GM21423 (cell line): ENCODE measurements around the gene VAMP4.

Experiments
- ATAC-seq: cut with Tn5 transposase; IDR thresholded peaks from one replicate; pipeline ENCODE4 v1.9.1; 2021; ENCODE audit warnings: mild to moderate bottlenecking, moderate library complexity; ENCODE audit not compliant: unreplicated experiment

VAMP4 gene, protein sequence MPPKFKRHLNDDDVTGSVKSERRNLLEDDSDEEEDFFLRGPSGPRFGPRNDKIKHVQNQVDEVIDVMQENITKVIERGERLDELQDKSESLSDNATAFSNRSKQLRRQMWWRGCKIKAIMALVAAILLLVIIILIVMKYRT

GRCh38 chr1:171741872-171742576 is at the start of gene VAMP4:
Gene VAMP4, minus strand, starts transcription at chr1:171742065. Its CDS starts 3,651 bp downstream, at chr1:171738414.
- peak; percentile 92 for ATAC-seq

DNA sequence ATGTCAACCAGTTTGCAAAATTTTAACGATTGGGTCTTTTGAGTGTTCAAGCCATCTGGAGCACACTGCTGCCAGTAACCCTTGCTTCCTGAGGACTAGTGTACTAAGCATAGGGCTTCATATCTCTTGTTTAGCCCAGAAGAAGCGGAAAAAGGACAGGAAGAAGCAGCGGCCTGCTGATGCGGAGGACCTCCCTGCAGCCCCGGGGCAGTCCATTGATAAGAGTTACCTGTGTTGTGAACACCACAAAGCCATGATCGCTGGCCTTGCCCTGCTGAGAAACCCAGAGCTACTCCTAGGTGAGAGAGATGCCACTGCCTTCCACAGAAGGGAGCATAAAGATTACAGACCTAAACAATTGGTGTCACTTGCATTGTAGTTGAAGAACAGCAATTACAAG is 48.5 kb upstream of the VAMP4 start:
- no peak for ATAC-seq

GRCh38 chr1:171788696-171789095 is 46.8 kb upstream of the VAMP4 start:
- no peak for ATAC-seq

GRCh38 chr1:171787686-171788480 is 46.0 kb upstream of the VAMP4 start:
- no peak for ATAC-seq

- no peak for ATAC-seq
Observed at GRCh38 chr1:171786534-171786933, 44.7 kb upstream of the VAMP4 start.

- ATAC-seq, result no peak
Observed at GRCh38 chr1:171785766-171786165, 43.9 kb upstream of the VAMP4 start.

GRCh38 chr1:171784784-171785183 is 42.9 kb upstream of the VAMP4 start:
- ATAC-seq, result no peak

DNA sequence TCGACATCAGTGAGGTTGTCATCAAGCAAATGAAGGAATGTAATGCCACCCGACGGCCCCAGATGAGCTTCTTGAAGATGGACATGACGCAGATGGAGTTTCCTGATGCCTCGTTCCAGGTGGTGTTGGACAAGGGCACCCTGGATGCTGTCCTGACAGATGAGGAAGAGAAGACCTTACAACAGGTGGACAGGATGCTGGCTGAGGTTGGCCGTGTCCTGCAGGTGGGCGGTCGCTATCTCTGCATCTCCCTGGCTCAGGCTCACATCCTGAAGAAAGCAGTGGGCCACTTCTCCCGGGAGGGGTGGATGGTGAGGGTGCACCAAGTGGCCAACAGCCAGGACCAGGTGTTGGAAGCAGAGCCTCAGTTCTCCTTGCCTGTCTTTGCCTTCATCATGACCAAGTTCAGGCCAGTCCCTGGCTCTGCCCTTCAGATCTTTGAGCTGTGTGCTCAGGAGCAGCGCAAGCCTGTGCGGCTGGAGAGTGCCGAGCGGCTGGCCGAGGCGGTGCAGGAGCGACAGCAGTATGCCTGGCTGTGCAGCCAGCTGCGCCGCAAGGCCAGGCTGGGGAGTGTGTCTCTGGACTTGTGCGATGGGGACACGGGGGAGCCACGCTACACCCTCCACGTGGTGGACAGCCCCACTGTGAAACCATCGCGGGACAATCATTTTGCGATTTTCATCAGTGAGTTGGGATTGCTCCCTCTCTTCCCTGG is 42.1 kb upstream of the VAMP4 start:
- no peak for ATAC-seq

GRCh38 chr1:171781176-171781875 is 39.5 kb upstream of the VAMP4 start, which contains the start of gene METTL13:
Gene METTL13, plus strand, starts transcription at chr1:171781660. Its CDS starts 308 bp downstream, at chr1:171781968.
- ATAC-seq, result peak; percentile 98

DNA sequence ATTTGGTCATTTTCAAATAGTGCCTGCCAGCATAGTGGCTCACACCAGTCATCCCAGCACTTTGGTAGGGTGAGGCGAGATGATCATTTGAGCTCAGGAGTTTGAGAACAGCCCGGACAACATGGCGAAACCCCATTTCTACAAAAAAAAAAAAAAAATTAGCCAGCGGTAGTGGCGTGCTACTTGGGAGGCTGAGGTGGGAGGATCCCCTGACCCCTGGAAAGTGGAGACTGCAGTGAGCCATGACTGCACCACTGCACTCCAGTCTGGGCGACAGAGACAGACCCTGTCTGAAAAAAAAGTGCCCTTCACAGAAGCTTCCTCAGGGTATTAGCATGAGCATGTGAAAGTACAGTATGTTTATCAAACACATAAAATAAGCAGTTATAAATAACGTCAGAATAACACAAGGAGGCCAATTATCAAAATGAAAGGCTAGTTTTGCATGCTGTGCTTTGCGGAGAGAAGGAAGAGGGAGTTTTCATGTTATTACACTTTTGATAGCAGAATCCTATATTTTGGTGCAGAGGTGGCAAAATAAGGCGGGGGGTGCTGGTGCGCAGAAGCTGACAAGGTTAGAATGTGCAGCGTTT is 38.8 kb upstream of the VAMP4 start:
- no peak for ATAC-seq

DNA sequence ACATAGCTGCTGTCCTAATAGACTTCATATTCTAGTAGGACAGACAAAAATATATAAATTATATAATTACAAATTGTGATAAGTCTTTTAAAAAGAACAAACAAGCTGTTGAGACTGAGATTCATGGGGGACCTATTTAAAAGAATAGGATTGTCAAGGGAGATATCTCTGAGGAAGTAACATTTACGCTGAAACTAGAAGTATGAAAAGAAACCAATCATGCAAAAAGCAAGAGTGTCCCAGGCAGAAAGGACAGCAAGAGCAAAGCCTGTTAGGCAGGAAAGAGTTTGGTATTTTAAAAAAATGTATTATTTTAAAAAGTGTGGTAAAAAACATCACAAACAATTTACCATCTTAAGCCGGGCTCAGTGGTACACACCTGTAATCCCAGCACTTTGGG is 30.4 kb upstream of the VAMP4 start:
- no peak for ATAC-seq

- no peak for ATAC-seq
Observed at GRCh38 chr1:171769754-171770153, 27.9 kb upstream of the VAMP4 start.

GRCh38 chr1:171769171-171769570 is 27.3 kb upstream of the VAMP4 start:
- no peak for ATAC-seq

- no peak for ATAC-seq
Observed at GRCh38 chr1:171763764-171764163, 21.9 kb upstream of the VAMP4 start.

- ATAC-seq, result no peak
Observed at GRCh38 chr1:171762143-171762563, 20.3 kb upstream of the VAMP4 start.

DNA sequence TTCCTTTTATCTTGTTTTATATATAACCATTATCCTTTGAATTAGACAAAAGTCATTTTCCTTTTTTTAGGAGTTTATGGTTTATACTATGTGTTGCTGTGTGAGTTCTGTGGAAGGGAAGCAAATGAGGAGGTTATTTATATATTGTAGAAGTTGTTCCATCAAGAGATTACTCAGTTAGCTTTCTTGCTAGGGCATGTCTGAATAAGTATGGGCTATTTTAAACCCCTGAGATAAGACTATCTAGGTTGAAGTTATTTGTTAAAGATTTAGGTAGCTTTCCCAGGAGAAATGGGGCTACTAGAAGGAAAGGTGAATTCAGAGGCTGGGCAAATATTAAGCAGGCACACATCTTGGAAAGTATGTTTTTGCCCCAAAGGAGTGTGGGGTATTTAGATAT is 16.1 kb upstream of the VAMP4 start:
- no peak for ATAC-seq

DNA sequence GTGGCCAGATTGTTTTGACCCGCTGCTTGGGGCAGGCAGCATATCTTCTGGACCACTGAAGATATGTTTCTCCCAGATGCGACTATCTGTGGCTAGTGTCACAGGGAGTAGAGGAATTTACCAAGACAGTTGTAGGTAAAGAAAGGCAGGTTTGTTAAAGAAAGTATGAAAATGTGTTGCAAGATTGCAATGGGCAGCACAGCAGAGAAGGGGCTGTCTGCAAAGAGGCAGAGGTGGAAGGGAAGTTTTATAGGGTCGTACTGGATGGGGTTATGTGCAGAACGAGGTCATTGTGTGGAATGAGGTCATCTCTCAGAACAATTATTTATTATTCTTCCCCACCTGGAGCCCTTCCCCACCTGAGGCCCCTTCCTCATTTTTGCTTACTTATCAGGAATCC is 15.0 kb upstream of the VAMP4 start:
- ATAC-seq, result no peak

GRCh38 chr1:171754971-171755370 is 13.1 kb upstream of the VAMP4 start:
- no peak for ATAC-seq

DNA sequence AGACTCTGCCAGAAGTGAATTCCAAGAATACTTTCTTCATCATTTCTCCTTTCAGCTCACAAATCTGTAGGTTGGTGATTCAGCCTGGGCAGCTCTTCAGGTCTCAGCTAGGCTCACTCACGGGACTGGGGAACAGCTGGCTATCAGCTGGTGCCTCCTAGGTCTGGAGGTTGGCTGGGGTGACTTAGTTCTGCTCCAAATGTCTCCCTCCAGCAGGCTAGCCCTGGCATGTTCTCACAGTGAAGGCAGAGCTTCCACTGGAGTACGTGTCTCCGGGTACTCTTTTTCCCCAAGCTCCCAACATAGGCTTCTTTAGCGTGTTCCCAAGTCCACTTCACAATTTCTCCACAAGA is 12.5 kb upstream of the VAMP4 start:
- no peak for ATAC-seq

- no peak for ATAC-seq
Observed at GRCh38 chr1:171753685-171754352, 12.0 kb upstream of the VAMP4 start.
